ENCODE data around the gene SERINC3. TPM values are rescaled to one million over a fixed set of nuclear protein-coding genes. Genes with fewer than 3 reads are reported as not detected.

The SERINC3 gene
- total RNA-seq, 1 donor = 136 TPM

- no peak for DNase-seq (ENCODE audit: low read depth)
- no peak for TF ChIP-seq CTCF (IDR thresholded peaks at IDR 0.05; ENCODE audit: insufficient read depth, low read depth, low read length)
- H3K4me3 ChIP-seq (ENCODE audit: low read depth, low read length) = no peak overlapping the region
Observed at GRCh38 chr20:44560229-44560628, 38.4 kb upstream of the SERINC3 start.

GRCh38 chr20:44559302-44559701 is 37.4 kb upstream of the SERINC3 start:
- no peak for TF ChIP-seq CTCF (IDR thresholded peaks at IDR 0.05; ENCODE audit: insufficient read depth, low read depth, low read length)
- no peak overlapping the region for H3K4me3 ChIP-seq (ENCODE audit: low read depth, low read length)
- no peak for DNase-seq (ENCODE audit: low read depth)

- no peak overlapping the region for H3K4me3 ChIP-seq (ENCODE audit: low read depth, low read length)
- peak; percentile 95 for DNase-seq (ENCODE audit: low read depth)
- no peak for TF ChIP-seq CTCF (IDR thresholded peaks at IDR 0.05; ENCODE audit: insufficient read depth, low read depth, low read length)
Observed at GRCh38 chr20:44552950-44553908, 31.4 kb upstream of the SERINC3 start.

- no peak for TF ChIP-seq CTCF (IDR thresholded peaks at IDR 0.05; ENCODE audit: insufficient read depth, low read depth, low read length)
- no peak overlapping the region for H3K4me3 ChIP-seq (ENCODE audit: low read depth, low read length)
- DNase-seq (ENCODE audit: low read depth) = no peak
Observed at GRCh38 chr20:44552568-44552949, 30.7 kb upstream of the SERINC3 start.

GRCh38 chr20:44552050-44552449 is 30.2 kb upstream of the SERINC3 start:
- no peak for TF ChIP-seq CTCF (IDR thresholded peaks at IDR 0.05; ENCODE audit: insufficient read depth, low read depth, low read length)
- DNase-seq (ENCODE audit: low read depth) = no peak
- no peak overlapping the region for H3K4me3 ChIP-seq (ENCODE audit: low read depth, low read length)

GRCh38 chr20:44549123-44549522 is 27.3 kb upstream of the SERINC3 start:
- DNase-seq (ENCODE audit: low read depth) = peak; percentile 81
- H3K4me3 ChIP-seq (ENCODE audit: low read depth, low read length) = no peak overlapping the region
- no peak for TF ChIP-seq CTCF (IDR thresholded peaks at IDR 0.05; ENCODE audit: insufficient read depth, low read depth, low read length)
